COLO829 (cell line): Measurements from ENCODE around the gene C1S.
A peak's percentile ranks its signal among the peaks of the same experiment; 100 is the strongest.

Experiments
- DNase-seq: peaks from one replicate; pipeline ENCODE4 v3.0.0; 2012; ENCODE audit warnings: low spot score

Gene C1S

GRCh38 chr12:7076493-7076892 is 16.0 kb downstream of the C1S start:
- no peak for DNase-seq

- DNase-seq: no peak
Observed at GRCh38 chr12:7078163-7078562, 17.6 kb downstream of the C1S start.

- no peak for DNase-seq
Observed at GRCh38 chr12:7079826-7080125, 19.3 kb downstream of the C1S start.

GRCh38 chr12:7081037-7081436 is 20.5 kb downstream of the C1S start:
- no peak for DNase-seq

GRCh38 chr12:7083125-7083524 is 22.6 kb downstream of the C1S start:
- no peak for DNase-seq

GRCh38 chr12:7089196-7089871 is 28.8 kb downstream of the C1S start:
- DNase-seq: no peak

GRCh38 chr12:7090222-7090998 is 29.9 kb downstream of the C1S start:
- no peak for DNase-seq

GRCh38 chr12:7091171-7091570 is 30.7 kb downstream of the C1S start:
- no peak for DNase-seq

GRCh38 chr12:7091660-7092228 is 31.2 kb downstream of the C1S start:
- no peak for DNase-seq

GRCh38 chr12:7092229-7092985 is 31.9 kb downstream of the C1S start, which contains the start of gene C1R:
TSS of gene C1R (minus strand) at chr12:7092445. CDS start at chr12:7092388, 57 bp downstream.
- peak; percentile 76 for DNase-seq

GRCh38 chr12:7092986-7093460 is 32.5 kb downstream of the C1S start:
- DNase-seq: no peak

- no peak for DNase-seq
Observed at GRCh38 chr12:7093486-7093885, 33.0 kb downstream of the C1S start.

- no peak for DNase-seq
Observed at GRCh38 chr12:7093892-7094291, 33.4 kb downstream of the C1S start.

- DNase-seq: no peak
Observed at GRCh38 chr12:7096006-7096932, 35.8 kb downstream of the C1S start.

- no peak for DNase-seq
Observed at GRCh38 chr12:7096979-7097378, 36.5 kb downstream of the C1S start.

GRCh38 chr12:7099290-7099996 is 38.9 kb downstream of the C1S start:
- no peak for DNase-seq

GRCh38 chr12:7100239-7100638 is 39.7 kb downstream of the C1S start:
- DNase-seq: no peak

GRCh38 chr12:7101047-7101693 is 40.7 kb downstream of the C1S start:
- DNase-seq: no peak

GRCh38 chr12:7101694-7102131 is 41.2 kb downstream of the C1S start:
- no peak for DNase-seq

GRCh38 chr12:7102582-7102981 is 42.1 kb downstream of the C1S start:
- DNase-seq: no peak
